ENCODE results near the gene MAPT.
"Not testable (repeated sequence)": the region's sequence is repeated elsewhere in the genome, so short reads cannot be mapped to it uniquely, and the experiment has no call there.

Gene MAPT

DNA sequence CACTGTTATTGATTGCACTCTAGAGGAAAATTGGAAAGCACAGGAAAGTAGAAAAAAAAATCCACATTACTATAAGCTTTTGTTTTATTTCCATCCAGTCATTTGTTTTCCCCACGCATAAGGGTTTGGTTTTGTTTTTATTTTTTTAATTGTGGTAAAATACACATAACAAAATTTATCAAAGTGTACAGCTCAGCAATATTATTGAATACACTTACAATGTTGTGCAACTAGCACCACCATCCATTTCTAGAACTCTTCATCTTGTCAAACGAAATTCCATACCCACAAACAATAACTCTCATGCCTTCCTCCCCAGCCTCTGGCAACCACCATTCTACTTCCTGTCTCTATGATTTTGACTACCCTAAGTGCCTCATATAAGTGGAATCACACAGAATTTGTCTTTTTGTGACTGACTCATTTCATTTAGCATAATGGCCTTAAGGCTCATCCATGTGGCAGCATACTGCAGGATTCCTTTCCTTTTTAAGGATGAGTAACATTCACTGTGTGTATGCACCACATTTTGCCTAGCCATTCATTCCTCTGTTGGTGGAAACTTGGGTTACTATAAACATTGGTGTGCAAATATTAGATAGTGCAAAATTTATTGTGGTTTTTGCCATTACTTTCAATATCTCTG is 38.5 kb upstream of the MAPT start:
- Mint-ChIP-seq H3K27me3 (ENCODE audit: low read depth) (peaks cover 48% of the 10 kb centered on the region), H3K4me1 (peaks cover 5% of the 10 kb centered on the region), H3K36me3 (ENCODE audit: low read depth) (no peaks in the 10 kb centered on the region), H3K4me3 (no peak overlapping the region), H3K27ac (no peak overlapping the region), H3K9me3 (peaks cover 3% of the 10 kb centered on the region)
- TF ChIP-seq, protein P1, sequence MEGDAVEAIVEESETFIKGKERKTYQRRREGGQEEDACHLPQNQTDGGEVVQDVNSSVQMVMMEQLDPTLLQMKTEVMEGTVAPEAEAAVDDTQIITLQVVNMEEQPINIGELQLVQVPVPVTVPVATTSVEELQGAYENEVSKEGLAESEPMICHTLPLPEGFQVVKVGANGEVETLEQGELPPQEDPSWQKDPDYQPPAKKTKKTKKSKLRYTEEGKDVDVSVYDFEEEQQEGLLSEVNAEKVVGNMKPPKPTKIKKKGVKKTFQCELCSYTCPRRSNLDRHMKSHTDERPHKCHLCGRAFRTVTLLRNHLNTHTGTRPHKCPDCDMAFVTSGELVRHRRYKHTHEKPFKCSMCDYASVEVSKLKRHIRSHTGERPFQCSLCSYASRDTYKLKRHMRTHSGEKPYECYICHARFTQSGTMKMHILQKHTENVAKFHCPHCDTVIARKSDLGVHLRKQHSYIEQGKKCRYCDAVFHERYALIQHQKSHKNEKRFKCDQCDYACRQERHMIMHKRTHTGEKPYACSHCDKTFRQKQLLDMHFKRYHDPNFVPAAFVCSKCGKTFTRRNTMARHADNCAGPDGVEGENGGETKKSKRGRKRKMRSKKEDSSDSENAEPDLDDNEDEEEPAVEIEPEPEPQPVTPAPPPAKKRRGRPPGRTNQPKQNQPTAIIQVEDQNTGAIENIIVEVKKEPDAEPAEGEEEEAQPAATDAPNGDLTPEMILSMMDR (IDR thresholded peaks at IDR 0.05; ENCODE audit: unreplicated experiment in 3 of 3) = no peak

DNA sequence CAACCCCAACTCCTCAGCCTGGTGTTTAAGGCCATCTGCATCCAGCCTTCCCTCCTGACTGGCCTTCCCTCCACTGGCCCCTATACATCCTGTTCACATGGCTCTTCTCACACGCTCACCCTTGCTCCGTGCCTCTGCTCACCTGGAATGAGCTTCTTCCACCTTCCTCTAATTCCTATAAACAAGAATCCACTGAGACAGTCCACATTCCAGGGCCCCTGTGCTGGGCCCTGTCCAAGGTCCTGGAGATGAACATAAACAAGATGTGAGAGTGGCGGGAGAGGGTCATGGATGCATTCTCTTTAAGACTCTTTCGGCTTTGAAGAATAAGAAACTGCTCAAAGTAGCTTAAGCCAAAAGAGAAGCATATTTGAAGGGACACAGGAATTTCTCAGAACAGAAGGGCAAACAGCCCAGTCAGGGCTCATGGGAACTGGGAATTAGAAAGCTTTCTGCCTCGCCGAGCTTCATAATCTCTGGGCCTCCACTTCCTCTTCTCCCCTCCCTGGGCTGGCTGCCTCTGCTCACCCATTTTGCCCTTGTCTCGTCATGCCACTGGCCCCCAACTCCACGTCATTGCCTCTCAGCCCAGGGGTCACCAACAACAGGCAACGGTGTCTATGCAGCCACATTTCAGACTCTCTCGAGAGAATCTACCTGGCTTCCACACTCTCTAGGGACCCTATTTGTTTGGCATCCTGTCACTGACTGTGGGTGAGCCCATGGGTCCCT is 36.2 kb upstream of the MAPT start:
- Mint-ChIP-seq H3K4me1 (peaks cover 5% of the 10 kb centered on the region), H3K9me3 (peaks cover 3% of the 10 kb centered on the region), H3K4me3 (no peak overlapping the region), H3K27ac (no peak overlapping the region), H3K36me3 (ENCODE audit: low read depth) (no peaks in the 10 kb centered on the region), H3K27me3 (ENCODE audit: low read depth) (peaks cover 39% of the 10 kb centered on the region)
- TF ChIP-seq, protein P1 (IDR thresholded peaks at IDR 0.05; ENCODE audit: unreplicated experiment in 3 of 3) = no peak

DNA sequence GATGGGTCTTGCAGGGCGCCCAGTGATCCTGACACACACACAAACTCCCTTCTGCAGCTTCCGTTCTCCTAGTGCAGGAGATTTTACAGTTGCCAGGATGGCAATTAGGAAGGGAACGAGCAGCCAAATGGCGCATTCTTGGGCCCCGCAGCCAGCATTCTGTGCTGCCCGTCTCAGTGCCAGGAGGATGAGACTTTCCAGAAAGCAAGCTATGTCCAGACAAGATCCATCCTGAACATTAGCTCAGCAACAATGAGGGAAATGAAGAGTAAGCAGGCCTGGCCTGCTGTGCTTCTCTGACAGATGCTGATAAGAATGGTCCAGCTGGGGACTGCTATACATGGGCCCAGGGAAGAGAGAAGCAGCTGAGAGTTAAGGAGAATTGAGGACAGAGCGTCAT is 33.2 kb upstream of the MAPT start:
- H3K4me1 Mint-ChIP-seq = peaks cover 5% of the 10 kb centered on the region
- no peak overlapping the region for H3K4me3 Mint-ChIP-seq
- H3K36me3 Mint-ChIP-seq (ENCODE audit: low read depth) = no peaks in the 10 kb centered on the region
- TF ChIP-seq, protein P1 (IDR thresholded peaks at IDR 0.05; ENCODE audit: unreplicated experiment in 3 of 3) = no peak
- no peak overlapping the region for H3K27ac Mint-ChIP-seq
- peaks cover 42% of the 10 kb centered on the region for H3K27me3 Mint-ChIP-seq (ENCODE audit: low read depth)
- H3K9me3 Mint-ChIP-seq = peaks cover 3% of the 10 kb centered on the region

DNA sequence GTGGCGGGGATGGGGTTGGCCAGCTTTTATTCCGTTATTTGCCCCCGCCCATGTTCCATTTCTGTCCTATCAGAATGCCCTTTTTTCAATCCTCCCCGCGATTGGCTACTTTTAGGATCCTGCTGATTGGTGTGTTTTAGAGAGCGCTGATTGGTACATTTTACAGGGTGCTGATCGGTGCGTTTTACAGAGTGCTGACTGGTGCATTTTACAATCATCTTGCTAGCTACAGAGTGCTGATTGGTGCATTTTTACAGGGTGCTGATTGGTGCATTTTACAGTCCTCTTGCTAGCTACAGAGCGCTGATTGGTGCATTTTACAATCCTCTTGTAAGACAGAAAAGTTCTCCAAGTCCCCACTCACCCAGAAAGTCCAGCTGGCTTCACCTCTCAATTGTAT is 32.2 kb upstream of the MAPT start:
- H3K9me3 Mint-ChIP-seq; H3K36me3 Mint-ChIP-seq (ENCODE audit: low read depth); H3K27ac Mint-ChIP-seq: not testable (repeated sequence)

DNA sequence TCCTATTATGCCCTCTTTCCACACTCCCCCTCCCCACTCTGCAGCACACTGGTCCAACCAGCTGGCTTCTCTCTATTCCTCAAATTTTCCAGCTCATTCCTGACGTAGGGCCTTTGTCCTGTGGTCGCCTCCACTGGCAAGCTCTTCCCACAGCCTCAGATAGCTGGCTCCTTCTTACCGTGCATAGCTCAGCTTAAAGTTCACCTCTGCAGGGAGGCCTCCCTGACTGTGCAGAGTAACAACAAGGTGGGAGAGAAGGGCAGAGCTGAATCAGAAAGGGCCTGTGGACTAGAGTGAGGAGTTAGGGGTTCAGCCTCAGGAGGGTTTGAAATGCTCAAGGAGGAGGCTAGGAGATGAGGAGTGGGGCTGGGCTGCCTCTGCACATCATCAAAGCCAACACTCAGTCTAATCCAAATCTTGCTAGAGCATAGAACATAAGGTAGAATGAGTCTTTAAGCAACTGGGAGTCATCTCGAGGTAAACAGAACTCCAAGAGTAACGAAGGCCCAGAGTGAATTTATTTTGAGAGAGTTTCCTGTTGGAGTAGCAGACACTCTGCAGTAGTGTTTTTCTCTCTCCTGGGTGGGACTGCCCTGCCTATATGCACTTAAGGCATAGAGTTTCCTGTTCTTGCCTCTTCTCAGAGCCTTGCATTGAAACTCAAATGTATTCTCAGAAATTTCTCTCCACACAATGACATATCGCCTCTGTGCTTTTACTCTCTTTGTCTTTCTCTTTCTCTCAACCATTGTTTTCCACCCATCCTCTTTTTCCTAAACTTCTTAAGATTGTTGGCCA is 30.3 kb upstream of the MAPT start:
- no peak overlapping the region for H3K4me3 Mint-ChIP-seq
- H3K9me3 Mint-ChIP-seq = no peaks in the 10 kb centered on the region
- no peaks in the 10 kb centered on the region for H3K4me1 Mint-ChIP-seq
- H3K27me3 Mint-ChIP-seq (ENCODE audit: low read depth) = peaks cover 31% of the 10 kb centered on the region
- TF ChIP-seq, protein P1 (IDR thresholded peaks at IDR 0.05; ENCODE audit: unreplicated experiment in 3 of 3) = no peak
- no peak overlapping the region for H3K27ac Mint-ChIP-seq
- no peaks in the 10 kb centered on the region for H3K36me3 Mint-ChIP-seq (ENCODE audit: low read depth)

More for the DNA sequence above, 32.2 kb upstream of the MAPT start:
- H3K4me3 Mint-ChIP-seq, H3K4me1 Mint-ChIP-seq: not testable (repeated sequence)
- peaks cover 42% of the 10 kb centered on the region for H3K27me3 Mint-ChIP-seq (ENCODE audit: low read depth)

DNA sequence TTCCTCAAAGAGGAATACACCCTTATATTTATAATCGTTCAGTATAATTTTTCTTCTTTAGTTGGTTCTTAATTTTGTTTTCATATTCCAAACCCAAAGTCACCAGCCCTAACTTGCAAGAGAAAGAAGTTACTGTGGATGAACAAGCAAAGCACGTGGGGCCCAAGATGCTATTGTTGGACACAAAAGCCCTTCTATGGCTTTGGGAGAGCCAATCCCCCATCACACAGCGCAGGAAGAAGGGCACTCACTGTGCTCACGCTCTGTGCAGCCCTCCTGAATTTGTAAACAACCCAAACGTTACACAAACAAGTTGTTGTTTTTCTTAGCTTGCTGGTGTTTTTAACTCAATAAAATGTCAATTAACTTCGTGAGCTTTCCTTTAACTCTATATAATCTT is 27.2 kb upstream of the MAPT start:
- Mint-ChIP-seq H3K9me3 (no peaks in the 10 kb centered on the region), H3K4me1 (peaks cover 7% of the 10 kb centered on the region), H3K36me3 (ENCODE audit: low read depth) (no peaks in the 10 kb centered on the region), H3K4me3 (no peak overlapping the region), H3K27me3 (ENCODE audit: low read depth) (peaks cover 26% of the 10 kb centered on the region), H3K27ac (no peak overlapping the region)
- TF ChIP-seq, protein P1 (IDR thresholded peaks at IDR 0.05; ENCODE audit: unreplicated experiment in 3 of 3) = no peak
